ENCODE results near the gene NOL4L.
A peak's percentile ranks its signal among the peaks of the same experiment; 100 is the strongest.

Gene NOL4L

DNA sequence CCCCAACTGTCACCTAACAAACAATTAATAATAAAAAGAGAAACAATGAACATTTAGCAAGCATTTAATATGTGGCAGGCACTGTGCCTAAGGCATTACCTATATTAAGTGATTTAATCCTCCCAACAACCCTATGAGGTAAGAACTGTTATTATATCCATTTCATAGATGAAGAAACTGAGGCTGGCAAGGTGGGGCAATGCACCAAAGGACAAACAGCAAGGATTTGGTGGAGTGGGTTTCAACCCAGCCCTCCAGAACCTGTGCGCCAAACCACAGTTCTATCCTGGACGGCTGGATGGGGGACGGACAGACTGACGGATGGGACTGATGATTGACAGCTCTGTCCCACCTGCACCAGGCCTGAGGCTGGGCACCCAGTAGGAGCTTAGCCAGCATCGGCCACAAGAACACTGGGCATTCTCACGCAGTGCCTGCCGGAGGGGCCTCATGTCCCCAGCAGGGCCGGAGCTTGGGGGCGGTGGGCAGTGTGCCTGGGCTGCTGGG lies 24.6 kb downstream of the NOL4L start:
- no peak for DNase-seq

DNA sequence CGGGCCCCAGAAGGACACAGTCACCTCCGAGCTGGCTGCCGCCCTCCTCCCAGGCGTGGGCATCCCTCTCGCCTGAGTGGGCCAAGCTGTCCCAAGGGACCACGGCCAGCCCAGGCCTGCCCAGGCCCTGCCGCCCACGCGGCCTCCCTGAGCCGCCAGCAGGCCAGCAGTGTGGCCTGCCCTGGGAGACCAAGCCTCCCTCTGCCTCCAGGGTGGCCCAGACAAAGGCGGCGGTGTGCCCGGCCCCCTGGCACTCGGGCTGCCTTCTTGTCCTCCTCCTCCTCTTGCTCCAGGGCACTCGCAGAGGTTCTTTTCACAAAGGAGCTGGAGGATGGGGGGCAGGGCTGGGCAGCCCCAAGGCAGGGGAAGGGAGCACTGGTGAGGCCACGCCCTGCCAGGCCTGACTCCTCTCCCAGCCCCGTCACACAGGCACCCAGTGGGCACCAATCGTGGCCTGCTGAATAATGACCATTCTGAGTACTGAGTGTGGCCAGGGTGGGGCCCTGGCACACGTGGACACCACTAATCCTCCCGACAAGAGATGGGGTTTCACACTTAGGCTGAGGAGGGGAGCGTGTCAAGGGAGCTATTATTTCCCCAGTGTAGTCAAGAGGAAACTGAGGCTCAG lies 25.3 kb downstream of the NOL4L start:
- no peak for DNase-seq

DNA sequence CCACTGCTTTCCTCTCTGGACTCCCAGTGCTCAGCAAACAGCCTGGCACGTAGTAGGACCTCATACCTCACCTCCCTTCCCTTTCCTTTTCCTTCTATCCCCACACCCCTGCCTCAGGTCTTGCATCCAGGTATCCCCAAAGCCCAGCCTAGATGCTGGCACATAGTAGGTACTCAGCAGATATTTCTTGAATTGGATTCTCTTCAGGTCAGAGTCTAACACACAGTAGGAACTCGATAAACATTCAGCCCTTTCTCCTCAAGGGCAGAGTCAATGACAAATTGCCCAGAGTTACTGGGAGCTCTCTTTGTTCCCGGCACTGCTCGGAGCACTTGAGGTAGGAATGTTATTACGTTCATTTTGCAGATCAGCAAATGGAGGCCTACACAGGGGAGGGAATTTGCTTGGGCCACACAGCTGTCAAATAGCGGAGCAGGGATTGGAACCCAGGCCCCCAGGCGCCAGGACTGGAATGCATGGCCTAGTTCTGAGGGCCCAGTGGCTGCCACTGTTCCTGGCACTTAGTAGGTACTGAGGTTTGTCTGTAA lies 25.9 kb downstream of the NOL4L start:
- no peak for DNase-seq

- DNase-seq = no peak
These were observed 26.6 kb downstream of the NOL4L start for GRCh38 chr20:32558526-32558925.

GRCh38 chr20:32557319-32557718 lies 27.8 kb downstream of the NOL4L start:
- DNase-seq = no peak

DNA sequence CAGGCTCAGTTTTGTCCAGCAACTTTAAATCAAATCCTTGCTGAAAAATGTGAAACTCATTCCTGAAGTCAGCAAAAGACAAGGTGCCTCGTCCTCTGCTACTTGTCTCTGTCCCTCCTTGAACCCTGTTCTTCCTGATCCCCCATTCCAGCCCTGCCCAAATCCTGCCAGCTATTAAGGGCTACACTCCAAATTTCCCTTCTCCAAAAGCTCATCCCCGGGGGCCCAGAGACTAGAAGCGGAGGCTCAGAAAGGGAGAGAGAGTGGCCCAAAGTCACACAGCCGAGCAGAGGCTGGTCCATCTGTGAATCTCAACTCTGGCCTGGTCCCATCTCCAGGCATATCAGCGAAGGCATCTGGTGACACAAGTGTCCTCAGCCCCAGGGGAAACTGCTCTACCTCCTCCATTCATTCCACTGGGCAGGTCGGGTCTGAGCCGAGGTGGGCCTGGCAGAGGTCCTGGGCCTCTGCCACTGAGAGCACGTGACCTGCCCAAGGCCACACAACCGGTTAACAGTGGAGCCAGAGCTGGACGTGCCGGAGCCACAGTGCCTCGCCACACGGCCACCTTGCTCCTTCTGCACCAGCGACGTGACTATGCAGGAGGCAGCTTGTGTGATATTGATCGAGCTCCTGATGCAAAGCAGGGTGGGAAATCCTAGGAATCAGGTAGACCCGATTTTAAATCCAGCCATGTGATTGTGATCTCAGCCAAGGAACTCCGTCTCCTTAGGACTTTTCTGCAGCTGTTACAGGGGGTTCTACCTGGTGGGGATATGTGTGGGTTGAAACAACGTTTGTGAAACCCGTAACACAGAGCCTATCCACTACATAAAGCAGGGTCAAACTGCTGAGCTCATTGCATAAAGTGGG lies 28.6 kb downstream of the NOL4L start:
- DNase-seq = no peak

GRCh38 chr20:32555584-32555983 lies 29.5 kb downstream of the NOL4L start:
- no peak for DNase-seq

- DNase-seq = no peak
These were observed 30.2 kb downstream of the NOL4L start for GRCh38 chr20:32554965-32555289.

- no peak for DNase-seq
These were observed 31.5 kb downstream of the NOL4L start for GRCh38 chr20:32553618-32554017.

GRCh38 chr20:32551693-32552092 lies 33.4 kb downstream of the NOL4L start:
- DNase-seq = no peak

DNA sequence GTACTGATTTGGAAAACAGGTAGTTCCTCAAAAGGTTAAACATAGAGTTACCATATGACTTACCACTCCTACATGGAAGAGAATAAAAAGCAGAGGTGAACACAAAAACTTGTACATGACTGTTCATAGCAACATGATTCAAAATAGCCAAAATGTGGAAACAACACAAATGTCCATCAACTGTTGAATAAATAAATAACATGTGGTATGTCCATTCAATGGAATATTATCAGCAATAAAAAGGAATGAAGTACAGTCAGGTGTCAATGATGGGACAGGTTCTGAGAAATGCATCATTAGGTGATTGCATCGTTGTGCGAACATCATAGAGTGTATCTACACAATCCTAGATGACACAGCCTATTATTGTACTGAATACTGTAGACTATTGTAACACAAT lies 35.3 kb downstream of the NOL4L start:
- DNase-seq = no peak

GRCh38 chr20:32547753-32548034 lies 37.4 kb downstream of the NOL4L start:
- DNase-seq = no peak

DNA sequence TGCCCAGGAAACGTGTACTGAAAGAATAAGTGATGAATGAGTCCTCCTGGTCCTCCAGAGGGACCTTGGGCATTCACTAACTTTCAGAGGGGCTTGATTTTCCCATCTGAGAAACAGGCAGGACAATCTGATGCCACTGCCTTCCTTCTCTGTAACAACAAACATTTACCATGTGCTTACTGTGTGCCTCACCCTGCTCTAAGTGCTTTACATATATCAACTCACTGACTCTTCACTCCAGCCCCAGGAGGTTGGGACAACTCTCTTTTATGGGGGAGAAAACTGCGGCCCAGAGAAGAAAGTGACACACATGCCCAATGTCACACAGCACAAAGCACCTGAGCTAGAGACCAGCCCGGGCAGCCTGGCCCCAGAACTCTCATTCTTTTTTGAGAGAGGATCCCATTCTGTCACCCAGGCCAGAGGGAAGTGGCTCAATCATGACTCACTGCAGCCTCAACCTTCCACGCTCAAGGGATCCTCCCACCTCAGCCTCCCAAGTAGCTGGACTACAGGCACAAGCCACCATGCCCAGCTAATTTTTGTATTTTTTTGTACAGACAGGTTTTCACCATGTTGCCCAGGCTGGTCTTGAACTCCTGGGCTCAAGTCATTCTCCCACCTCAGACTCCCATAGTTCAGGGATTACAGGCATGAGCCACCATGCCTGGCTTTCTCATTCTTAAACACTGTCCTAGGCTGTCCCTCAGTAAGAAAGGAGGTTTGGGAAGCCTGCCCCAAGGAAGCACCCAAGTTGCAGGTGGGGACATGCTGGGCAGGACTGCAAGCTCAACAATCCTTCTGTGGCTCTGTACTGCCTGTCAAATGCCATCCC lies 38.0 kb downstream of the NOL4L start:
- DNase-seq = no peak

DNA sequence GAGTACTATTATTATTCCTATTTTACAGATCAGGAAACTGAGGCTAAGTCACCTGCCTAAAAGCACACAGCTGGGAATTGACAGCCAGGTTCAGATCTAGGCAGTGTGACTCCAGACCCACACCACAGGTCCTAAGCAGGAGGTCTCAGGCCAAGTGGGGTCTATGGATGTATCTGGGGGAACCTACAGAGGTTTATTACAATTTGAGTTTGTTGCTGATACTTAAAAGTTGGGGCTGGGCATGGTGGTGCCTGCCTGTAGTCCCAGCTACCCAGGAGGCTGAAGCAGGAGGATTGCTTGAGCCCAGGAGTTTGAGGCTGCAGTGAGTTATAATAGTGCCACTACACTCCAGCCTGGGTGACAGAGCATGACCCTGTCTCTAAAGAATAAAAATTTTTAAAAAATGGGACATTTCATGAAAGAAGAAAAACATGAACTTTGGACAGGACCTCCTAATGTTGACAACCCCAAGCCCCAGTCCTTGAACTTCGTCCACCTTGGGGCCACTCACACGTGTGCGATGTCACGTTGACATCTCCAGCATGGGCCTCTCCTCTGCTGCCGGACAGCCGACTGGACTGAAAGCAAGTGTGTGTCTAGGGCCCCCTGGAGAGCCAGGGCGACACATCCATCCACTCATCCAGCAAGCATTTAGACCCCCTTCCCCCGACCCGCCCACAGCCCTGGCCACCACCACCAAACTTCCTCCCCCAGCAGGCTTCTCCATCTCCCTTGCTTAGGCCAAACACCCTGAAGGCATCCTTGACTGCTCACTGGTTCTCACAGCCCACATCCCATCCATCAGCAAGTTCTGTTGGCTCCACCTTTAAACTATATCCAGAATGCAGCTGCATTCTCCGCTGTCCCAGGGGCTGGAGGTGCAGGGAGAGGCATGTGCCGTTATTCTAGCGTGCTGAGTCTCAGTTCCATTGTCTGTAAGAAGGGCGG lies 40.0 kb downstream of the NOL4L start:
- no peak for DNase-seq

GRCh38 chr20:32544260-32544722 lies 40.8 kb downstream of the NOL4L start:
- DNase-seq = no peak

GRCh38 chr20:32543570-32544259 lies 41.4 kb downstream of the NOL4L start:
- DNase-seq = no peak

DNA sequence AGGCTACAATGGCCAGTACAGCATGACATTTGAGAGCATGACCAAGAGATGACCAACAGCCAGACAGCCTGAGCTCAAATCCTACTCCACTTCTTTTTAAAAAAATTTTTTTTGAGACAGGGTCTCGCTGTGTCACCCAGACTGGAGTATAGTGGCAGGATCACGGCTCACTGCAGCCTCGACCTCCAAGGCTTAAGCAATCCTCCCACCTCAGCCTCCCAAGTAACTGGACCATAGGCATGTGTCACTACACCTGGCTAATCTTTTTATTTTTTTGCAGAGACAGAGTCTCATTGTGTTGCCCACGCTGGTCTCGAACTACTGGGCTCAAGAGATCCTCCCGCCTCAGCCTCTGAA lies 42.9 kb downstream of the NOL4L start:
- no peak for DNase-seq

DNA sequence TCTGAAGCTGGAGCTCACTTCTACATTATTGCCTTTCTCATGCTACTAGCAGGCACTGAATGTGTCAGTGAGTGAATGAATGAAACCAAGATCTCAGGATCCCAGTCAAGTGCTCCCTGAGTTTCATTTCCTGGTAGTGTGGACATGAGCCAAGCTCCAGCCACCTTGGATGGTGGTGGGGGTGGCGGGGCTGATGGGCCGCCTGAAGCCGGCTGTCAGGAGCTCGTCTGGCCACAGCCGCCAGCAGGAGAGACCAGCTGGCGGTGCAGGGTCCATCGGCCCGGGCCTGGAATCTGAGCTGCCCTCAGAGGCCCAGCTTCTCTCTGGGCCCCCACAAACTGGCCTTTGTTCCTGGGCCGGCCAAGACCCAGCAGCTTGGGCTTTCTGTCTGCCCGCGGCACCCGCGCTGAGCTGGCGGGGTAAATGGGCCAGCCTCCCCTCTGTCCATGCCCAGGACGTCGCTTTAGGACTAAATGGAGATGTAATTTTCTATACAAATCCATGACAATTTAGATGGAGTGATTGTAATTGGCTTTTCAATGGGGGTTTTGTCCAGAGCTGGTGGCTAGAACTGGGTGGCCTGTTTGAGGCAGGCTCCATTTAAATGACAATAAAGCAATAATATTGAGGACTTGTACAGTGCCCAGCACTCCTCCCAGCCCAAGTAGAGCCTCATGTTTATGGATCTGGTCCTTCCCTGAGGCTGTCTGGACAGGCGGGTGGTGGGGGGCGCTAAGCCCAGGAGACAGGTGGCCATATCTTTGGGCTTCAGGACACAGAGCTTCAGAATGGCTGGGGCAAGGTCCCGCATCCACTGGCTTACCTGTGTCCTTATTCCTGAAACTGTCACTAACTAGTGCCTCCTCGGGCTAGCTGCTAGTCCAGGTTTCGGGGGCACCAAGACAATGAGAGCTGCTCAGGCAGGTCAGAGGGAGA lies 43.5 kb downstream of the NOL4L start:
- no peak for DNase-seq

GRCh38 chr20:32539817-32540675 lies 45.1 kb downstream of the NOL4L start:
- DNase-seq = peak; percentile 89

Data from activated CD4-positive, alpha-beta T cell treated with anti-CD3 and anti-CD28 coated beads, Interleukin-10, Interleukin-2, amounts not matched to agents 100 ng/mL and 50 ng/mL, durations not matched to agents 16 hours and 8 hours (primary cell).